Fibroblast of lung (primary cell): ENCODE results near the gene MTIF3. TPM values are rescaled to one million over a fixed set of nuclear protein-coding genes. Genes with fewer than 3 reads are reported as not detected.

Experiments
- DNase-seq, 2 donors: peaks; one replicate each; pipeline versions ENCODE4 v3.0.0 to v3.0.0-alpha.2; 2010; ENCODE audit warnings: low read depth in 2 of 2
- H2AFZ ChIP-seq: 2 replicates; pipeline ENCODE4 v1.5.1; 2012; ENCODE audit warnings: low read length, control low read depth, inconsistent platforms
- H3K27ac ChIP-seq: 2 replicates; pipeline ENCODE4 v1.5.1; 2011; ENCODE audit warnings: low read length, control low read depth; ENCODE audit not compliant: insufficient read depth
- H3K27me3 ChIP-seq: 2 replicates; pipeline ENCODE4 v1.5.1; 2011; ENCODE audit warnings: mild to moderate bottlenecking, low read length; ENCODE audit not compliant: control insufficient read depth, insufficient read depth
- H3K36me3 ChIP-seq: 2 replicates; pipeline ENCODE4 v1.5.1; 2011; ENCODE audit warnings: low read length; ENCODE audit not compliant: control insufficient read depth, insufficient read depth
- H3K4me1 ChIP-seq: 2 replicates; pipeline ENCODE4 v1.5.1; 2011; ENCODE audit warnings: low read length; ENCODE audit not compliant: control insufficient read depth, insufficient read depth; ENCODE audit errors: extremely low read depth
- H3K4me2 ChIP-seq: 2 replicates; pipeline ENCODE4 v1.5.1; 2011; ENCODE audit warnings: low read length, control low read depth; ENCODE audit not compliant: insufficient read depth; ENCODE audit errors: extremely low read depth
- H3K4me3 ChIP-seq, 4 experiments: fragments of 200-600 bp in 1 of 4; sonication (generic) in 1 of 4; replicated peaks in 1 of 4; 2 replicates each; pipeline ENCODE4 v1.5.1; 2011 to 2016; ENCODE audit warnings: low read length in 4 of 4, low read depth in 3 of 4, mild to moderate bottlenecking in 3 of 4, control low read depth in 2 of 4, inconsistent platforms in 1 of 4, mixed read lengths in 1 of 4; ENCODE audit not compliant: insufficient read depth in 1 of 4; ENCODE audit errors: control extremely low read depth in 1 of 4
- H3K79me2 ChIP-seq: 2 replicates; pipeline ENCODE4 v1.5.1; 2012; ENCODE audit warnings: mild to moderate bottlenecking, low read length, inconsistent platforms; ENCODE audit not compliant: control insufficient read depth, insufficient read depth
- H3K9ac ChIP-seq: 2 replicates; pipeline ENCODE4 v1.5.1; 2011; ENCODE audit warnings: mild to moderate bottlenecking, low read length, control low read depth; ENCODE audit not compliant: insufficient read depth
- H3K9me3 ChIP-seq: 2 replicates; pipeline ENCODE4 v1.5.1; 2012; ENCODE audit warnings: low read depth, low read length; ENCODE audit not compliant: control insufficient read depth, insufficient read depth
- H4K20me1 ChIP-seq: 2 replicates; pipeline ENCODE4 v1.5.1; 2011; ENCODE audit warnings: low read length; ENCODE audit not compliant: control insufficient read depth, insufficient read depth; ENCODE audit errors: extremely low read depth
- CTCF ChIP-seq, 2 donors: IDR thresholded peaks in 1 of 2; conservative IDR thresholded peaks in 1 of 2; 1 replicate in 1 of 2; 2 replicates in 1 of 2; pipeline ENCODE4 v1.5.1; 2011 to 2012; ENCODE audit warnings: low read length in 2 of 2, control low read depth in 1 of 2, inconsistent platforms in 1 of 2, low read depth in 1 of 2, mild to moderate bottlenecking in 1 of 2
- EZH2 ChIP-seq: IDR thresholded peaks from 2 replicates; pipeline ENCODE4 v1.5.1; 2012; ENCODE audit warnings: low read length, control low read depth, mild to moderate bottlenecking; ENCODE audit errors: missing control alignments
- polyA plus RNA-seq, 2 donors: library from polyadenylated mRNA; depleted of rRNA in 1 of 2; stranded (reverse) in 1 of 2; unstranded in 1 of 2; fragments of >200 nt; gene quantifications; 2 replicates each; pipeline ENCODE4 v1.2.1, GENCODE V29; 2011 to 2012; ENCODE audit warnings: missing spikeins in 1 of 2
- total RNA-seq: library from RNA; depleted of rRNA; stranded (reverse); fragments of >200 nt; gene quantifications from 2 replicates; pipeline ENCODE4 v1.2.1, GENCODE V29; 2014

Gene MTIF3
- total and polyA plus RNA-seq, 2 donors (not counting 1 experiment from before 2014, with no cell fraction given): 90.0 to 92.3 TPM

- no peaks in the 10 kb centered on the region for H3K9me3 ChIP-seq
- peak within 1 kb of the TSS; percentile 97 for H3K4me2 ChIP-seq
- H2AFZ ChIP-seq: peak within 1 kb of the TSS; percentile 100
- no peaks in the 10 kb centered on the region for H4K20me1 ChIP-seq
- H3K9ac ChIP-seq: peak within 1 kb of the TSS; percentile 85
- H3K79me2 ChIP-seq: peaks cover 22% of the 10 kb centered on the region
- peak within 1 kb of the TSS; percentile 87 for H3K27ac ChIP-seq
- H3K36me3 ChIP-seq: peaks cover 7% of the 10 kb centered on the region
- peak; percentile 74 to 84 for DNase-seq
- peaks cover 10% of the 10 kb centered on the region for H3K4me1 ChIP-seq
- H3K27me3 ChIP-seq: no peaks in the 10 kb centered on the region
- TF ChIP-seq EZH2 (no peak), CTCF (conservative IDR thresholded peaks at IDR 0.05 in 1 of 2, IDR thresholded peaks at IDR 0.05 in 1 of 2; ENCODE audit: low read depth in 1 of 2, low read length in 2 of 2) (no peak)
- H3K4me3 ChIP-seq: peak within 1 kb of the TSS; percentile 76 to 98 (median 85)
Measured at GRCh38 chr13:27424246-27425157, 25.9 kb downstream of the MTIF3 start, which contains the start of gene GTF3A. TSS of gene GTF3A (plus strand) at chr13:27424619.

GRCh38 chr13:27423333-27423732 is 27.0 kb downstream of the MTIF3 start:
- Histone ChIP-seq H3K4me1 (peaks cover 10% of the 10 kb centered on the region), H3K9ac (no peak overlapping the region), H4K20me1 (no peaks in the 10 kb centered on the region), H3K27me3 (no peaks in the 10 kb centered on the region), H3K79me2 (peaks cover 22% of the 10 kb centered on the region), H2AFZ (no peak overlapping the region), H3K27ac (no peak overlapping the region), H3K36me3 (peaks cover 4% of the 10 kb centered on the region), H3K9me3 (no peaks in the 10 kb centered on the region), H3K4me2 (peak overlapping the region; percentile 97), H3K4me3 (no peak overlapping the region)
- DNase-seq: no peak
- TF ChIP-seq CTCF (conservative IDR thresholded peaks at IDR 0.05 in 1 of 2, IDR thresholded peaks at IDR 0.05 in 1 of 2; ENCODE audit: low read depth in 1 of 2, low read length in 2 of 2) (no peak), EZH2 (no peak)

GRCh38 chr13:27421101-27421871 is 29.1 kb downstream of the MTIF3 start:
- Histone ChIP-seq H3K27ac (no peak overlapping the region), H2AFZ (no peak overlapping the region), H3K27me3 (peaks cover 7% of the 10 kb centered on the region), H3K79me2 (peaks cover 17% of the 10 kb centered on the region), H3K4me3 (no peak overlapping the region), H3K36me3 (no peaks in the 10 kb centered on the region), H3K4me2 (no peak overlapping the region), H4K20me1 (no peaks in the 10 kb centered on the region), H3K9ac (no peak overlapping the region), H3K4me1 (peaks cover 5% of the 10 kb centered on the region), H3K9me3 (no peaks in the 10 kb centered on the region)
- TF ChIP-seq EZH2: no peak
- no peak for DNase-seq
